K562 (cell line): ENCODE data around the gene GRXCR2. TPM values are rescaled to one million over a fixed set of nuclear protein-coding genes. Genes with fewer than 3 reads are reported as not detected.

ENCODE experiments used
- ATAC-seq: fragments of 200-7000 bp; cut with Tn5 transposase; 3 replicates; pipeline ENCODE4 v1.9.1; 2020; ENCODE audit warnings: moderate library complexity
- BruUV-seq: library from RNA; stranded (reverse); fragments of 400-500 nt; replicated peaks from 2 replicates; lab custom pipeline; 2021; lab: Mats Ljungman, UMichigan
- CTCF ChIA-PET: fragments of 300-600 bp; formaldehyde crosslinking; extraction: SDS; loops from one replicate; lab custom pipeline; 2021; ENCODE audit warnings: low intra/inter-chr PET ratio; lab: Yijun Ruan, JAX
- POLR2A ChIA-PET: fragments of 300-600, 350-650 bp; sonication (Branson Sonifier 250); formaldehyde crosslinking; extraction: SDS; loops from one replicate; lab custom pipeline; 2021; ENCODE audit warnings: antibody characterized with exemption, inconsistent platforms; lab: Yijun Ruan, JAX
- DNase-seq, 4 experiments: peaks; one replicate each; pipeline versions ENCODE4 v3.0.0 to v3.0.0-alpha.2; 2011 to 2018; ENCODE audit warnings: low spot score in 3 of 4, mixed read lengths in 3 of 4; ENCODE audit errors: extremely low read depth in 1 of 4
- FAIRE-seq: peaks from 2 replicates; lab custom pipeline; 2011; peaks lifted over from hg19 to GRCh38; lab: Jason Lieb, UNC
- H2AFZ ChIP-seq: 2 replicates; pipeline ENCODE4 v1.6.0; 2011; ENCODE audit warnings: low read depth, low read length, control low read depth, inconsistent platforms
- H3K27ac ChIP-seq: fragments of 200-600 bp; 3 replicates; pipeline ENCODE4 v1.8.0; 2011; ENCODE audit warnings: low read depth, mild to moderate bottlenecking, control low read depth, inconsistent platforms, low read length, moderate library complexity, mixed read lengths; ENCODE audit errors: extremely low read depth
- H3K27me3 ChIP-seq, 2 experiments: fragments of 300-600 bp in 1 of 2; 2 replicates in 1 of 2; 3 replicates in 1 of 2; pipeline versions ENCODE4 v1.6.0 to v1.8.0; 2011; ENCODE audit warnings: inconsistent platforms in 2 of 2, low read length in 2 of 2, mild to moderate bottlenecking in 1 of 2, mixed read lengths in 1 of 2, moderate library complexity in 1 of 2; ENCODE audit not compliant: control insufficient read depth in 2 of 2, insufficient read depth in 2 of 2
- H3K36me3 ChIP-seq: fragments of 300-600 bp; 3 replicates; pipeline ENCODE4 v1.8.0; 2011; ENCODE audit warnings: mild to moderate bottlenecking, low read length, inconsistent platforms; ENCODE audit not compliant: control insufficient read depth, insufficient read depth
- H3K4me1 ChIP-seq, 2 experiments: fragments of 200-600 bp in 1 of 2; replicated peaks in 1 of 2; 2 replicates in 1 of 2; 3 replicates in 1 of 2; pipeline versions ENCODE4 v1.5.1 to v1.8.0; 2011; ENCODE audit warnings: inconsistent platforms in 2 of 2, low read length in 2 of 2, mild to moderate bottlenecking in 1 of 2, mixed read lengths in 1 of 2, moderate library complexity in 1 of 2; ENCODE audit not compliant: control insufficient read depth in 2 of 2, insufficient read depth in 2 of 2
- H3K4me2 ChIP-seq: 2 replicates; pipeline ENCODE4 v1.6.1; 2011; ENCODE audit warnings: low read length, control low read depth, inconsistent platforms, mixed read lengths; ENCODE audit not compliant: insufficient read depth
- H3K4me3 ChIP-seq: fragments of 200-600 bp; sonication (generic), shearing (Covaris generic); 2 replicates; pipeline ENCODE4 v1.5.1; 2016; ENCODE audit warnings: control low read depth, inconsistent platforms
- H3K79me2 ChIP-seq: fragments of 200-600 bp; 3 replicates; pipeline ENCODE4 v1.8.0; 2011; ENCODE audit warnings: low read length, inconsistent platforms; ENCODE audit not compliant: control insufficient read depth, insufficient read depth
- H3K9ac ChIP-seq, 2 experiments: 2 replicates each; pipeline versions ENCODE4 v1.6.0 to v1.6.1; 2011; ENCODE audit warnings: low read depth in 2 of 2, low read length in 2 of 2, control low read depth in 1 of 2, inconsistent platforms in 1 of 2, mild to moderate bottlenecking in 1 of 2, mixed read lengths in 1 of 2; ENCODE audit not compliant: insufficient read depth in 1 of 2
- H3K9me1 ChIP-seq: one replicate; pipeline ENCODE4 v1.6.0; 2011; ENCODE audit warnings: inconsistent platforms, mild to moderate bottlenecking, low read length, moderate library complexity; ENCODE audit not compliant: control insufficient read depth, insufficient read depth
- H3K9me3 ChIP-seq: replicated peaks from 2 replicates; pipeline ENCODE4 v1.5.1; 2011; ENCODE audit warnings: low read depth, low read length, inconsistent platforms; ENCODE audit not compliant: control insufficient read depth, insufficient read depth
- H4K20me1 ChIP-seq: replicated peaks from 2 replicates; pipeline ENCODE4 v1.6.1; 2011; ENCODE audit warnings: low read length, inconsistent platforms, mixed read lengths; ENCODE audit not compliant: control insufficient read depth, insufficient read depth
- DEAF1 ChIP-seq: fragments of 450-650 bp; formaldehyde crosslinking; IDR thresholded peaks from 2 replicates; pipeline ENCODE4 v1.4.0; 2020; ENCODE audit warnings: mild to moderate bottlenecking, moderate library complexity
- ELF2 ChIP-seq: fragments of 250-450 bp; sonication (Bioruptor Pico); IDR thresholded peaks from 2 replicates; pipeline ENCODE4 v1.5.0; 2021; ENCODE audit warnings: mild to moderate bottlenecking
- HNRNPH1 ChIP-seq: fragments of 200-400 bp; formaldehyde crosslinking; optimal IDR thresholded peaks from 2 replicates; pipeline ENCODE3; 2017; ENCODE audit warnings: low read depth, mild to moderate bottlenecking, low read length, moderate library complexity
- HNRNPUL1 ChIP-seq: fragments of 200-400 bp; formaldehyde crosslinking; IDR thresholded peaks from 2 replicates; pipeline ENCODE4 v1.6.1; 2017; ENCODE audit warnings: low read length
- IRF2 ChIP-seq: sonication (generic); formaldehyde crosslinking; IDR thresholded peaks from 2 replicates; pipeline ENCODE4 v1.8.1; 2022; ENCODE audit warnings: mild to moderate bottlenecking, missing genetic modification reagents
- NELFE ChIP-seq: IDR thresholded peaks from 2 replicates; pipeline ENCODE4 v1.6.1; 2011; ENCODE audit warnings: mild to moderate bottlenecking; ENCODE audit not compliant: insufficient read depth, insufficient read length
- TCFL5 ChIP-seq: fragments of 250-450 bp; sonication (Bioruptor Pico); conservative IDR thresholded peaks from 2 replicates; pipeline ENCODE4 v1.6.1; 2021; ENCODE audit warnings: mild to moderate bottlenecking, moderate library complexity, matching md5 sums
- ZEB2 ChIP-seq: fragments of 450-650 bp; IDR thresholded peaks from 2 replicates; pipeline ENCODE4 v1.6.1; 2016
- ZNF589 ChIP-seq: fragments of 200-800 bp; sonication (Bioruptor generic); IDR thresholded peaks from 2 replicates; pipeline ENCODE4 v1.6.1; 2016; ENCODE audit warnings: low read depth, missing genetic modification characterization, missing compliant biosample characterization
- WGBS: fragments of 100-300 bp; shearing (Covaris generic); methylation state at CpG from one replicate; pipeline ENCODE4 v1.1.6; 2016; ENCODE audit warnings: low coverage, mixed read lengths; ENCODE audit not compliant: insufficient coverage; ENCODE audit errors: missing lambda C conversion rate; 5-methylcytosine and 5-hydroxymethylcytosine counted together
- in situ Hi-C: fragments of 300-500 bp; cut with MboI; formaldehyde crosslinking; loops from 4 replicates; pipeline ENCODE4 v1.15.0; 2018; ENCODE audit warnings: inconsistent platforms, mixed read lengths
- intact Hi-C: fragments of 100-400 bp; cut with micrococcal nuclease; formaldehyde crosslinking; loops from 2 replicates; pipeline ENCODE4 v1.14.2; 2022
- polyA plus RNA-seq, 8 experiments: library from polyadenylated mRNA; depleted of rRNA in 4 of 8; stranded (reverse) in 5 of 8; unstranded in 3 of 8; fragments of >200 nt; fragmentation: Nextera tagmentation in 2 of 8; fragmentation: Illumina TruSeq in 1 of 8; extraction: Ambion mirVana in 2 of 8; extraction: Trizol in 1 of 8; gene quantifications; 2 replicates each; pipeline versions ENCODE4 v1.2.1 to v1.2.3, GENCODE V29; 2011 to 2014; ENCODE audit warnings: inconsistent platforms in 1 of 8, missing spikeins in 1 of 8
- total RNA-seq, 7 experiments: library from RNA; depleted of rRNA in 6 of 7; stranded (reverse); fragments of >200 nt in 6 of 7; fragmentation: Illumina TruSeq in 2 of 7; extraction: Trizol in 2 of 7; gene quantifications; 2 replicates each; pipeline versions ENCODE4 v1.2.1 to v1.2.3, GENCODE V29; 2011 to 2021; ENCODE audit warnings: low replicate concordance in 1 of 7
- TF ChIP-seq, protein P1 (sequence below), 2 experiments: fragments of 450-650 bp; IDR thresholded peaks; 2 replicates each; pipeline ENCODE4 v1.6.1; 2016
- TF ChIP-seq, protein P2 (sequence below): fragments of 200-800 bp; sonication (Bioruptor generic); IDR thresholded peaks from 2 replicates; pipeline ENCODE4 v1.6.1; 2017; ENCODE audit warnings: missing genetic modification characterization, missing compliant biosample characterization
- TF ChIP-seq, protein P3 (sequence below): fragments of 450-650 bp; IDR thresholded peaks from 2 replicates; pipeline ENCODE4 v1.6.1; 2016; ENCODE audit warnings: antibody characterized with exemption

Gene GRXCR2
- total and polyA plus RNA-seq, 9 of the 15 experiments (the other 6 are each of a cell fraction or from before 2014, with no cell fraction given) = not detected

- TF ChIP-seq, protein P1, sequence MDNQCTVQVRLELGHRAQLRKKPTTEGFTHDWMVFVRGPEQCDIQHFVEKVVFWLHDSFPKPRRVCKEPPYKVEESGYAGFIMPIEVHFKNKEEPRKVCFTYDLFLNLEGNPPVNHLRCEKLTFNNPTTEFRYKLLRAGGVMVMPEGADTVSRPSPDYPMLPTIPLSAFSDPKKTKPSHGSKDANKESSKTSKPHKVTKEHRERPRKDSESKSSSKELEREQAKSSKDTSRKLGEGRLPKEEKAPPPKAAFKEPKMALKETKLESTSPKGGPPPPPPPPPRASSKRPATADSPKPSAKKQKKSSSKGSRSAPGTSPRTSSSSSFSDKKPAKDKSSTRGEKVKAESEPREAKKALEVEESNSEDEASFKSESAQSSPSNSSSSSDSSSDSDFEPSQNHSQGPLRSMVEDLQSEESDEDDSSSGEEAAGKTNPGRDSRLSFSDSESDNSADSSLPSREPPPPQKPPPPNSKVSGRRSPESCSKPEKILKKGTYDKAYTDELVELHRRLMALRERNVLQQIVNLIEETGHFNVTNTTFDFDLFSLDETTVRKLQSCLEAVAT (IDR thresholded peaks at IDR 0.05) = no peak
- TF ChIP-seq, all 486 proteins: peak for 0
These were observed at the start of gene GRXCR2 (continued) for GRCh38 chr5:145872914-145873313.

DNA sequence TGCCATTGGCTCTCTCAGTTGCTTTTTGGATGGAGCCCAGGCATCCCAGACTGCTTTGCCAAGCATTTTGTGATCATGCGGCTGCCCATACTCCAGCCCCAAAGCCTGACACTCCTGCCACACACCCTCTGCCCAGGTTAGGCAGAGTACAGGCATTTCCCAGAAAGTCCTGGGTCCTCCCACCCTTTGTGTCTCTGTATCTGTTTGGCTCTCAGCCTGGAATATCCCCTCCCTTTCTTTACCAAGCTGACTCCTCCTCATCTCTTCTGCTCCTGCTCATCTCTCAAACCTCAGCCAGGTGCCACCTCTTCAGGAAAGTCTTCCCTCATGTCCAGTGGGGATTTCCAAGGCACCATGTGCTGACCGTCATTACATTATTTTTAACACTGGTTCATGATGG is 49.2 kb upstream of the GRXCR2 start:
- intact Hi-C loops = no loop called here

More for the DNA sequence above, 49.2 kb upstream of the GRXCR2 start:
- no peak for ATAC-seq
- Histone ChIP-seq H3K4me2 (no peak overlapping the region), H3K9ac (no peak overlapping the region), H3K27ac (no peak overlapping the region), H4K20me1 (no peaks in the 10 kb centered on the region), H2AFZ (no peak overlapping the region), H3K9me3 (no peaks in the 10 kb centered on the region), H3K4me1 (no peaks in the 10 kb centered on the region), H3K27me3 (peaks cover 8 to 16% of the 10 kb centered on the region in 2 experiments), H3K9me1 (no peaks in the 10 kb centered on the region), H3K79me2 (no peaks in the 10 kb centered on the region), H3K4me3 (no peak overlapping the region), H3K36me3 (no peaks in the 10 kb centered on the region)
- ChIA-PET POLR2A (interaction anchor here (0.5 kb wide), 1 partner anchor 52 kb away, joined by 3 read pairs; no protein-coding TSS in a partner anchor), CTCF (no interaction called here)
- TF ChIP-seq TCFL5 (no peak), IRF2 (CRISPR knock-in tag) (no peak), DEAF1 (CRISPR knock-in tag) (no peak), HNRNPH1 (no peak), NELFE (no peak), ZEB2 (no peak), ELF2 (no peak), HNRNPUL1 (no peak), ZNF589 (CRISPR knock-in tag) (no peak)
- TF ChIP-seq, protein P2, sequence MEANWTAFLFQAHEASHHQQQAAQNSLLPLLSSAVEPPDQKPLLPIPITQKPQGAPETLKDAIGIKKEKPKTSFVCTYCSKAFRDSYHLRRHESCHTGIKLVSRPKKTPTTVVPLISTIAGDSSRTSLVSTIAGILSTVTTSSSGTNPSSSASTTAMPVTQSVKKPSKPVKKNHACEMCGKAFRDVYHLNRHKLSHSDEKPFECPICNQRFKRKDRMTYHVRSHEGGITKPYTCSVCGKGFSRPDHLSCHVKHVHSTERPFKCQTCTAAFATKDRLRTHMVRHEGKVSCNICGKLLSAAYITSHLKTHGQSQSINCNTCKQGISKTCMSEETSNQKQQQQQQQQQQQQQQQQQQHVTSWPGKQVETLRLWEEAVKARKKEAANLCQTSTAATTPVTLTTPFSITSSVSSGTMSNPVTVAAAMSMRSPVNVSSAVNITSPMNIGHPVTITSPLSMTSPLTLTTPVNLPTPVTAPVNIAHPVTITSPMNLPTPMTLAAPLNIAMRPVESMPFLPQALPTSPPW (CRISPR knock-in tag) = no peak
- TF ChIP-seq, protein P3, sequence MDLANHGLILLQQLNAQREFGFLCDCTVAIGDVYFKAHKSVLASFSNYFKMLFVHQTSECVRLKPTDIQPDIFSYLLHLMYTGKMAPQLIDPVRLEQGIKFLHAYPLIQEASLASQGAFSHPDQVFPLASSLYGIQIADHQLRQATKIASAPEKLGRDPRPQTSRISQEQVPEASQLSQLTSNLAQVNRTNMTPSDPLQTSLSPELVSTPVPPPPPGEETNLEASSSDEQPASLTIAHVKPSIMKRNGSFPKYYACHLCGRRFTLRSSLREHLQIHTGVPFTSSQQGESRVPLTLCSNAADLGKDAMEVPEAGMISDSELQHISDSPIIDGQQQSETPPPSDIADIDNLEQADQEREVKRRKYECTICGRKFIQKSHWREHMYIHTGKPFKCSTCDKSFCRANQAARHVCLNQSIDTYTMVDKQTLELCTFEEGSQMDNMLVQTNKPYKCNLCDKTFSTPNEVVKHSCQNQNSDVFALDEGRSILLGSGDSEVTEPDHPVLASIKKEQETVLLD = no peak
- no peak for FAIRE-seq
- in situ Hi-C loops = no loop called here
- DNase-seq = no peak
- WGBS = 0% methylated on average over 2 of the region's 2 CpGs
- BruUV-seq = no TSS peak
